ENCODE results near the gene HMGCS1.
"Not testable (repeated sequence)": the region's sequence is repeated elsewhere in the genome, so short reads cannot be mapped to it uniquely, and the experiment has no call there.

Gene HMGCS1

DNA sequence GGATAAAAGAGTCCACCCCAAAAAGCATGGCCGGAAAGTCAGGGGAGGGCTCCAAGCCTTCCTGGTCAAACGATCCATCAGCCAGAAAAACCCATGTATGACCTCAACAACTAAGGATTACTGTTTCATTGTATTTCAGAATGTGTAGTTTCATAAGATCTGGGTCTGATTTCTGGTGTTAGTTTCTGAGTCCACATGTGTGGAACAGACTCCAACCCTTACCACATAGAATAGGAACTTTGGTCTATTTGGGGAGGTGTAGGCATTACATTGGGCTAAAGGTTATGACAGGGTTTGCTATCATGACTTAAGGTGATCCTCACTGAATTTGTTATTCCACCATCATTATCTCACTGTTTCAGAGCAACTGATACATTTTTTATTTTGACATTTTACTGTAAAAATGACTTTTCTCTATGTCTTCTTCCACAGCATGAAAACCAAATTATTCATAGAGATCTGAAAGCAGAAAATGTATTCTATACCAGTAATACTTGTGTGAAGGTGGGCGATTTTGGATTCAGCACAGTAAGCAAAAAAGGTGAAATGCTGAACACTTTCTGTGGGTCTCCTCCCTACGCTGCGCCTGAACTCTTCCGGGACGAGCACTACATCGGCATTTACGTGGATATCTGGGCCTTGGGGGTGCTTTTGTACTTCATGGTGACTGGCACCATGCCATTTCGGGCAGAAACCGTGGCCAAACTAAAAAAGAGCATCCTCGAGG, 33.5 kb downstream of the HMGCS1 start:
- TF ChIP-seq CTCF (conservative IDR thresholded peaks at IDR 0.05) = no peak
- TF ChIP-seq ZFX (IDR thresholded peaks at IDR 0.05) = no peak
- no peak overlapping the region for H3K27ac ChIP-seq

GRCh38 chr5:43275391-43275790, 37.8 kb downstream of the HMGCS1 start:
- TF ChIP-seq CTCF (conservative IDR thresholded peaks at IDR 0.05) (no peak), ZFX (IDR thresholded peaks at IDR 0.05) (no peak)
- no peak overlapping the region for H3K27ac ChIP-seq

DNA sequence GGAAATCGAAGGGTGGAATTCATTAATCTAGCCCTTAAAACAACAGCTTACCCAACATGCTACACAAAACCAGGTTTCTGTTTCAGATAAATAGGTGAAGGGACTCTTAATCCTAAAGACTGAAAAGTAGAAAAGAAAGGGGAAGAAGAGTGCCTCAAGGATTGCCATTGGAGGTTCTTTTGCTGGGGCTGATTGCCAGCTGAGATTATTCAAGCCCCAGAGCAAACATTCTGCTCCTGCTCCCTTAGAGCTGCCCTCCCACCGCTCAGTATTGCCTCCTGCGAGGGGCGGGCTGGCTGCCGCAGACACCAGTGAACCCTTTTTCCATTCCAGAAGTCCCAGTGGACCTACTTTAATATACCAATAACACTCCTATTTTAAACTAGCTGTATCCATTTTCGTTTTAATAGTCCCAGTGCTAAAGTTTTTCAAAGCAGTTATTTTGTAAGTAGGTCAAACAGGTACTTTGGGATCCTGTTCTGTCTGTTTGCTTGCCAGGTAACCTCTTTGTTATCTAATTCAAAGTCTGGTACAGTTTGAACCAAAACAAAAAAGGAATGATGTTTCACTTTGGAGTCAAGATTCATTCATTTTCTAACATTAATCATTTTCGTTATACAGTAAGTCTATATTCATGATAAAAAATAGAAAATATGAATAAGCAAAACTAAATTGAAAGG, 38.6 kb downstream of the HMGCS1 start:
- TF ChIP-seq ZFX (IDR thresholded peaks at IDR 0.05) = no peak
- TF ChIP-seq CTCF (conservative IDR thresholded peaks at IDR 0.05) = no peak
- peak overlapping the region; percentile 19; the same call in 1 of the 2 replicates for H3K27ac ChIP-seq

DNA sequence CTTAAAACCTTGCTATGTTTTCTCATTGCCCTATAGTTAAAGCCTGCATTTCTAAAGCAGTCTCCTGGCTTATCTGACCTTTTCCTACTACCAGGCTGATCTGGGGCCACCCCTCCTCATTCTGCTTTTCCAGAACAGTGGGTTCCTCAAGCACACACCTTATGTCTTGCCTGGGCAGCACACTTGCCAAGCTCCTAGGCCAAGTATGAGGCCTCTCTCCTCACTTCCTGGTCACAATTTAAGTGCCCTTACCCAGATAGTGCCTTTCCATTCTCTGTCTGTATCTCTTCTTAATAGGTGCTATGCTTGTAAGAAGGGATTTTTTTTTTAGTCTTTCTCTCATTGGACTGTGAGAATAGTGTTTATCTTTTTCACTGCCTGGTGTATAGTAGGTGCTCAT, 39.7 kb downstream of the HMGCS1 start:
- TF ChIP-seq ZFX (IDR thresholded peaks at IDR 0.05) (no peak), CTCF (conservative IDR thresholded peaks at IDR 0.05) (no peak)

DNA sequence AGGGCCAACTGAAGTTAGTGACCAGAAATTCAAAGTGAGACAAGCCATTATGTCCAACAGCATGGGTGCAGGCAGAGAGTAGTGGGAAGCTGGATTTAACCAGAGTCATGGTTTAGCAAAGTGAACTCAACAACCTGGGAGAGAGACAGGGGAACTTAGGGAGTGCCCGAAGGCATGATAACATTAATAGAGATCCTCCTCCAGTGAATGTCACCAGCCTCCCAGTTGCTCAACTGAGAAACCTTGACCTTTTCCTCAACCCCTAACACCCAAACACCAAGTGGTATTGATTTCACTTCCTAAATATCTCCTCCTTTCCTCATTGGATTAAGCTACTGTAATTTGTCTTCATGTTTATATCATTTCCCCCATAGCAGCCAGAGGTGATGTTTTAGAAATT, 42.6 kb downstream of the HMGCS1 start:
- H3K27ac ChIP-seq = no peak overlapping the region
- TF ChIP-seq CTCF (conservative IDR thresholded peaks at IDR 0.05) (no peak), ZFX (IDR thresholded peaks at IDR 0.05) (no peak)

More for the DNA sequence above, 39.7 kb downstream of the HMGCS1 start:
- no peak overlapping the region; the same call in 1 of the 2 replicates for H3K27ac ChIP-seq

DNA sequence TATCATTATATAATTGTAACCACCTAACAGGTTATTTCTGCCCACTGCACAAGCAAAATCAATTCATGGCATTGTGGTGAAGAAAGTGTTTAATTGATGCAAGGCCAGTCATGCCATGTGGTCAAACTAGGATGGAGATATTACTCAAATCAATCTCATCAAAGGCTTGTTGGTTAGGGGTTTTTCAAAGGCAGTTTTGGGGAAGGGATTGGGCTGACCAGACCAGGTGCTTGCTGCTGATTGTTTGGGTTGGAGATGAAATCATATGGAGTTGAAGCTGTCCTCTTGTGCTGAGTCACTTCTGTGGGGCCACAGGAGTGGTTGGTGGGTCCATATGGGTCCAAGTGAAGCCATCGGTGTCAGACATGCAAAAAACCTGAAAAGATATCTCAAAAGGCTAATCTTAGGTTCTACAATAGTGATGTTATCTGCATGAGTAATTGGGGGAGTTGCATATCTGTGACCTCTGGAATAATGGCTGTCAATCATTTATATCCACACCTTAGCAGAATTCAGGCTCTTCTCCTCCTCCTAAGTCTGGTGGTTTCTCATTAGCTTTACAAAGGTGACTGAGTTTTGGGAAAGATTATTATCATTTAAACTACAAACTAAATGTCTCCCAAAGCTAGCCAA, 44.9 kb downstream of the HMGCS1 start:
- no peak for TF ChIP-seq ZFX (IDR thresholded peaks at IDR 0.05)
- no peak for TF ChIP-seq CTCF (conservative IDR thresholded peaks at IDR 0.05)
- H3K27ac ChIP-seq = no peak overlapping the region

DNA sequence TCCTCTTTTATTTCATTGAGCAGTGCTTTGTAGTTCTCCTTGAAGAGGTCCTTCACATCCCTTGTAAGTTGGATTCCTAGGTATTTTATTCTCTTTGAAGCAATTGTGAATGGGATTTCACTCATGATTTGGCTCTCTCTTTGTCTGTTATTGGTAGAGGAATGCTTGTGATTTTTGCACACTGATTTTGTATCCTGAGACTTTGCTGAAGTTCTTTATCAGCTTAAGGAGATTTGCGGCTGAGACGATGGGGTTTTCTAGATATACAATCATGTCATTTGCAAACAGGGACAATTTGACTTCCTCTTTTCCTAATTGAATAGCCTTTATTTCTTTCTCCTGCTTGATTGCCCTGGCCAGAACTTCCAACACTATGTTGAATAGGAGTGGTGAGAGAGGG, 50.9 kb downstream of the HMGCS1 start:
- H3K27ac ChIP-seq = not testable (repeated sequence)

Measured in C4-2B (cell line).